DND-41 (cell line): Measurements from ENCODE around the gene PLEKHO2.
A peak's percentile ranks its signal among the peaks of the same experiment; 100 is the strongest.

Source experiments
- ATAC-seq: fragments of 200-7000 bp; cut with Tn5 transposase; 3 replicates; pipeline ENCODE4 v1.9.1; 2021; ENCODE audit warnings: low read depth; ENCODE audit not compliant: insufficient read depth
- DNase-seq: peaks from one replicate; pipeline ENCODE4 v3.0.0-alpha.2; 2020
- H2AFZ ChIP-seq: 2 replicates; pipeline ENCODE4 v1.6.0; 2012; ENCODE audit warnings: low read depth, low read length
- H3K27ac ChIP-seq: 2 replicates; pipeline ENCODE4 v1.5.1; 2012; ENCODE audit warnings: low read length, inconsistent platforms
- H3K27me3 ChIP-seq: fragments of 200-600 bp; sonication (generic); 2 replicates; pipeline ENCODE4 v1.6.0; 2012; ENCODE audit warnings: low read length, mild to moderate bottlenecking, inconsistent platforms; ENCODE audit not compliant: insufficient read depth, poor library complexity
- H3K36me3 ChIP-seq: 2 replicates; pipeline ENCODE4 v1.5.1; 2012; ENCODE audit warnings: low read length, inconsistent platforms; ENCODE audit not compliant: insufficient read depth
- H3K4me1 ChIP-seq: 2 replicates; pipeline ENCODE4 v1.5.1; 2012; ENCODE audit warnings: mild to moderate bottlenecking, low read length; ENCODE audit not compliant: insufficient read depth
- H3K4me2 ChIP-seq: 2 replicates; pipeline ENCODE4 v1.6.0; 2012; ENCODE audit warnings: mild to moderate bottlenecking, moderate library complexity, low read length, inconsistent platforms; ENCODE audit not compliant: insufficient read depth
- H3K4me3 ChIP-seq, 2 experiments: fragments of 200-600 bp in 1 of 2; shearing (Covaris generic) in 1 of 2; 2 replicates each; pipeline ENCODE4 v1.5.1; 2012 to 2016; ENCODE audit warnings: inconsistent platforms in 2 of 2, low read length in 2 of 2, mild to moderate bottlenecking in 2 of 2, low read depth in 1 of 2, moderate library complexity in 1 of 2
- H3K79me2 ChIP-seq: 2 replicates; pipeline ENCODE4 v1.6.0; 2012; ENCODE audit warnings: low read length, inconsistent platforms; ENCODE audit not compliant: insufficient read depth
- H3K9ac ChIP-seq: 2 replicates; pipeline ENCODE4 v1.6.0; 2012; ENCODE audit warnings: low read depth, mild to moderate bottlenecking, inconsistent platforms, low read length, moderate library complexity
- H3K9me3 ChIP-seq: 2 replicates; pipeline ENCODE4 v1.5.1; 2012; ENCODE audit warnings: low read length, moderate library complexity, mild to moderate bottlenecking, inconsistent platforms; ENCODE audit not compliant: insufficient read depth, severe bottlenecking
- H4K20me1 ChIP-seq: 2 replicates; pipeline ENCODE4 v1.6.0; 2012; ENCODE audit warnings: low read length; ENCODE audit not compliant: insufficient read depth
- CTCF ChIP-seq: IDR thresholded peaks from 2 replicates; pipeline ENCODE4 v1.5.1; 2012; ENCODE audit warnings: borderline replicate concordance, low read length, moderate library complexity, mild to moderate bottlenecking; ENCODE audit not compliant: poor library complexity, severe bottlenecking; ENCODE audit errors: extremely low read depth
- EZH2 ChIP-seq: IDR thresholded peaks from 3 replicates; pipeline ENCODE4 v1.6.1; 2012; ENCODE audit warnings: borderline replicate concordance, low read depth, mild to moderate bottlenecking, moderate library complexity, low read length, inconsistent platforms; ENCODE audit not compliant: severe bottlenecking

The PLEKHO2 gene

GRCh38 chr15:64816452-64816851, 25.3 kb upstream of the PLEKHO2 start:
- Histone ChIP-seq H3K9me3 (no peaks in the 10 kb centered on the region), H3K27me3 (no peaks in the 10 kb centered on the region), H3K4me2 (no peak overlapping the region), H3K4me3 (no peak overlapping the region), H3K36me3 (peaks cover 26% of the 10 kb centered on the region), H3K9ac (no peak overlapping the region), H3K79me2 (no peaks in the 10 kb centered on the region), H4K20me1 (no peaks in the 10 kb centered on the region; the same call in 1 of the 2 replicates), H3K27ac (no peak overlapping the region), H2AFZ (no peak overlapping the region), H3K4me1 (no peaks in the 10 kb centered on the region)
- TF ChIP-seq CTCF (no peak), EZH2 (no peak)
- no peak for ATAC-seq
- DNase-seq = no peak

DNA sequence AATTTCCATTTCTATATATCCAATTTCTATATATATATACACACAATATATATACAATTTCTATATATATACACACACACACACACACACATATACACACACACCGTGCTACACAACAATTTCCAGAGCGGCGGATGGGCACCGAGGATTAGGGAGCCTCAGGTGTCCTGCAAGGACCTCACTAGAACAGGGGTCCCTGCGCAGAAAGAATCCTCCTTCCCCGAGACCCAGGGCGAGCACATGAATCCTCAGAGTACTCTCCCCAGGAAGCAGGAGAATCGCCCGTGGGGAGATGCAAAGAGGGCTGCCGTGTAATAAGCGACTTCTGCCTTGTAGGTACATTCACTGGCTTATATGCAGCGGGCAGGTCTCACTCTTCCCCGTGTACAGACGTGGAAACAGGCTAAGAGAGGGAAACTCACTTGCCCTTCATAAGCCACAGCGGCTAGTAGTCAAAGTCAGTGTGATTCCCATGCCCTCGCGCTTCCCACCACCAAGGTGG, 16.7 kb upstream of the PLEKHO2 start:
- peak; percentile 15; the same call in 2 of the 3 replicates for ATAC-seq
- Histone ChIP-seq H3K27me3 (no peaks in the 10 kb centered on the region), H3K4me2 (peak overlapping the region; percentile 96), H4K20me1 (no peaks in the 10 kb centered on the region; the same call in 1 of the 2 replicates), H3K4me3 (peak overlapping the region; percentile 39 to 80), H2AFZ (peak overlapping the region; percentile 96), H3K27ac (peak overlapping the region; percentile 75), H3K9me3 (no peaks in the 10 kb centered on the region), H3K4me1 (peaks cover 28% of the 10 kb centered on the region), H3K79me2 (peaks cover 10% of the 10 kb centered on the region), H3K36me3 (peaks cover 17% of the 10 kb centered on the region), H3K9ac (peak overlapping the region; percentile 73)
- TF ChIP-seq EZH2 = no peak
- TF ChIP-seq CTCF = no peak
- no peak for DNase-seq

- ATAC-seq (peak; percentile 97), DNase-seq (peak; percentile 93)
- peaks cover 13% of the 10 kb centered on the region for H3K36me3 ChIP-seq
- no peaks in the 10 kb centered on the region; the same call in 1 of the 2 replicates for H4K20me1 ChIP-seq
- peaks cover 10% of the 10 kb centered on the region for H3K79me2 ChIP-seq
- H3K27me3 ChIP-seq = no peaks in the 10 kb centered on the region
- TF ChIP-seq CTCF (no peak), EZH2 (no peak)
- peak within 1 kb of the TSS; percentile 96 for H3K4me2 ChIP-seq
- H3K9me3 ChIP-seq = no peaks in the 10 kb centered on the region
- H3K27ac ChIP-seq = peak within 1 kb of the TSS; percentile 93
- peak within 1 kb of the TSS; percentile 96 for H2AFZ ChIP-seq
- peak within 1 kb of the TSS; percentile 73 for H3K9ac ChIP-seq
- H3K4me3 ChIP-seq = peak within 1 kb of the TSS; percentile 39 to 80
- H3K4me1 ChIP-seq = peaks cover 28% of the 10 kb centered on the region
Observed at GRCh38 chr15:64825431-64826294, 16.1 kb upstream of the PLEKHO2 start, which contains the start of gene PIF1. Gene PIF1, minus strand, starts transcription at chr15:64825647. Its CDS starts 1,312 bp downstream, at chr15:64824335.
